Trophoblast cell (in vitro differentiated cells and primary cell): Measurements from ENCODE around the gene SRD5A3. TPM values are rescaled to one million over a fixed set of nuclear protein-coding genes. Genes with fewer than 3 reads are reported as not detected.

Source experiments
- DNase-seq, 2 donors: peaks; one replicate each; pipeline ENCODE4 v3.0.0-alpha.2; 2016
- H2AFZ ChIP-seq: 2 replicates; pipeline ENCODE4 v1.6.1; 2013; ENCODE audit warnings: low read length, moderate library complexity, mild to moderate bottlenecking; ENCODE audit not compliant: insufficient read depth, poor library complexity
- H2AK5ac ChIP-seq: 2 replicates; pipeline ENCODE4 v1.6.1; 2013; ENCODE audit warnings: mild to moderate bottlenecking, low read length
- H2BK120ac ChIP-seq: 2 replicates; pipeline ENCODE4 v1.6.1; 2013; ENCODE audit warnings: low read length, mild to moderate bottlenecking, moderate library complexity; ENCODE audit not compliant: insufficient read depth, poor library complexity
- H2BK12ac ChIP-seq: 2 replicates; pipeline ENCODE4 v1.6.1; 2013; ENCODE audit warnings: mild to moderate bottlenecking, low read length, moderate library complexity
- H2BK5ac ChIP-seq: 2 replicates; pipeline ENCODE4 v1.6.1; 2013; ENCODE audit warnings: low read length, low read depth, moderate library complexity, mild to moderate bottlenecking; ENCODE audit not compliant: poor library complexity
- H3K14ac ChIP-seq: 2 replicates; pipeline ENCODE4 v1.6.1; 2013; ENCODE audit warnings: mild to moderate bottlenecking, low read length
- H3K18ac ChIP-seq: 2 replicates; pipeline ENCODE4 v1.6.1; 2013; ENCODE audit warnings: mild to moderate bottlenecking, low read length
- H3K23ac ChIP-seq: 2 replicates; pipeline ENCODE4 v1.6.1; 2013; ENCODE audit warnings: low read length
- H3K27ac ChIP-seq: 2 replicates; pipeline ENCODE4 v1.5.1; 2013; ENCODE audit warnings: low read depth, mild to moderate bottlenecking, inconsistent platforms, low read length, moderate library complexity
- H3K27me3 ChIP-seq: 2 replicates; pipeline ENCODE4 v1.6.1; 2013; ENCODE audit warnings: inconsistent platforms, mild to moderate bottlenecking, low read length, moderate library complexity; ENCODE audit not compliant: insufficient read depth
- H3K36me3 ChIP-seq, 2 experiments: 1 replicate in 1 of 2; 2 replicates in 1 of 2; pipeline ENCODE4 v1.6.1; 2013; ENCODE audit warnings: low read length in 2 of 2, mild to moderate bottlenecking in 2 of 2, moderate library complexity in 1 of 2; ENCODE audit not compliant: insufficient read depth in 2 of 2, control insufficient read depth in 1 of 2
- H3K4ac ChIP-seq: 2 replicates; pipeline ENCODE4 v1.6.1; 2013; ENCODE audit warnings: low read depth, mild to moderate bottlenecking, low read length, moderate library complexity
- H3K4me1 ChIP-seq, 2 experiments: 1 replicate in 1 of 2; 2 replicates in 1 of 2; pipeline ENCODE4 v1.6.1; 2013; ENCODE audit warnings: low read length in 2 of 2, mild to moderate bottlenecking in 2 of 2, moderate library complexity in 1 of 2; ENCODE audit not compliant: insufficient read depth in 2 of 2, control insufficient read depth in 1 of 2
- H3K4me2 ChIP-seq: 2 replicates; pipeline ENCODE4 v1.6.1; 2013; ENCODE audit warnings: inconsistent platforms, mild to moderate bottlenecking, low read length, moderate library complexity
- H3K4me3 ChIP-seq: 2 replicates; pipeline ENCODE4 v1.5.1; 2013; ENCODE audit warnings: mild to moderate bottlenecking, low read depth, low read length, inconsistent platforms
- H3K79me1 ChIP-seq: one replicate; pipeline ENCODE4 v1.6.1; 2013; ENCODE audit warnings: low read length
- H3K79me2 ChIP-seq: 2 replicates; pipeline ENCODE4 v1.6.1; 2013; ENCODE audit warnings: low read length, mild to moderate bottlenecking; ENCODE audit not compliant: control insufficient read depth, insufficient read depth, poor library complexity
- H3K9ac ChIP-seq: 2 replicates; pipeline ENCODE4 v1.6.1; 2013; ENCODE audit warnings: mild to moderate bottlenecking, low read length
- H3K9me3 ChIP-seq: 2 replicates; pipeline ENCODE4 v1.6.1; 2013; ENCODE audit warnings: low read depth, mild to moderate bottlenecking, control low read depth, inconsistent platforms, low read length; ENCODE audit not compliant: insufficient read depth
- H4K12ac ChIP-seq: 2 replicates; pipeline ENCODE4 v1.6.1; 2013; ENCODE audit warnings: low read depth, mild to moderate bottlenecking, low read length, moderate library complexity
- H4K8ac ChIP-seq: 2 replicates; pipeline ENCODE4 v1.6.1; 2013; ENCODE audit warnings: low read depth, mild to moderate bottlenecking, low read length, moderate library complexity
- H4K91ac ChIP-seq: one replicate; pipeline ENCODE4 v1.6.1; 2013; ENCODE audit warnings: low read depth, mild to moderate bottlenecking, low read length, moderate library complexity
- WGBS: extraction: QIAGEN DNeasy Blood & Tissue Kit; methylation state at CpG from one replicate; pipeline ENCODE4 v1.1.7; 2013; ENCODE audit warnings: missing lambda C conversion rate; ENCODE audit not compliant: insufficient read length, insufficient coverage; ENCODE audit errors: extremely low coverage; 5-methylcytosine and 5-hydroxymethylcytosine counted together
- polyA plus RNA-seq: library from polyadenylated mRNA; stranded (reverse); fragments of 200-250 nt; gene quantifications from 2 replicates; pipeline ENCODE4 v1.2.3, GENCODE V29; 2013

SRD5A3 gene
- 11.9 and 12.1 TPM in 2 replicates for polyA plus RNA-seq

- Histone ChIP-seq H3K27ac (peak within 1 kb of the TSS; percentile 79), H3K9ac (peak within 1 kb of the TSS; percentile 82), H3K4me1 (peaks cover 4 to 7% of the 10 kb centered on the region in 2 experiments), H3K4me3 (peak within 1 kb of the TSS; percentile 83), H3K79me1 (peaks cover 6% of the 10 kb centered on the region), H3K79me2 (peaks cover 5% of the 10 kb centered on the region), H3K36me3 (no peaks in the 10 kb centered on the region), H2AFZ (peak within 1 kb of the TSS; percentile 97), H2BK5ac (peak within 1 kb of the TSS; percentile 84), H2BK120ac (peak within 1 kb of the TSS; percentile 88), H3K14ac (peak within 1 kb of the TSS; percentile 95), H3K4me2 (peak within 1 kb of the TSS; percentile 96), H3K9me3 (no peaks in the 10 kb centered on the region), H3K27me3 (no peaks in the 10 kb centered on the region), H2AK5ac (peak within 1 kb of the TSS; percentile 28), H4K12ac (peak within 1 kb of the TSS; percentile 96), H4K8ac (peak within 1 kb of the TSS; percentile 95), H3K18ac (peak within 1 kb of the TSS; percentile 83), H4K91ac (peak within 1 kb of the TSS; percentile 90), H3K23ac (peak within 1 kb of the TSS; percentile 8), H2BK12ac (no peak within 1 kb of the TSS), H3K4ac (peak within 1 kb of the TSS; percentile 88)
- no CpG with 5 or more reads among the region's 95 CpGs for WGBS
- peak; percentile 88 to 92 for DNase-seq
These were observed at the start of gene SRD5A3 for GRCh38 chr4:55345980-55346850. SRD5A3 (plus strand) TSS chr4:55346242; CDS start chr4:55346337, 95 bp downstream.

GRCh38 chr4:55297346-55297745 lies 48.7 kb upstream of the SRD5A3 start:
- H3K4me2 ChIP-seq: no peak overlapping the region
- H2AK5ac ChIP-seq: no peak overlapping the region
- DNase-seq: no peak
- H3K79me2 ChIP-seq: no peaks in the 10 kb centered on the region
- no peak overlapping the region for H4K91ac ChIP-seq
- H3K36me3 ChIP-seq: no peaks in the 10 kb centered on the region
- no peaks in the 10 kb centered on the region for H3K9me3 ChIP-seq
- H2AFZ ChIP-seq: no peak overlapping the region
- no CpG with 5 or more reads among the region's 9 CpGs for WGBS
- no peaks in the 10 kb centered on the region for H3K79me1 ChIP-seq
- H3K27ac ChIP-seq: no peak overlapping the region
- H4K12ac ChIP-seq: no peak overlapping the region
- H3K27me3 ChIP-seq: no peaks in the 10 kb centered on the region
- no peak overlapping the region for H3K9ac ChIP-seq
- H2BK12ac ChIP-seq: no peak overlapping the region
- H2BK120ac ChIP-seq: no peak overlapping the region
- H4K8ac ChIP-seq: no peak overlapping the region
- H2BK5ac ChIP-seq: no peak overlapping the region
- no peak overlapping the region for H3K23ac ChIP-seq
- no peak overlapping the region for H3K4ac ChIP-seq
- H3K14ac ChIP-seq: no peak overlapping the region
- no peak overlapping the region for H3K4me3 ChIP-seq
- no peak overlapping the region for H3K18ac ChIP-seq
- H3K4me1 ChIP-seq: no peaks in the 10 kb centered on the region

- Histone ChIP-seq H3K14ac (no peak overlapping the region), H3K79me1 (no peaks in the 10 kb centered on the region), H2BK120ac (no peak overlapping the region), H3K4me1 (no peaks in the 10 kb centered on the region), H3K9ac (no peak overlapping the region), H3K79me2 (no peaks in the 10 kb centered on the region), H3K27ac (no peak overlapping the region), H3K18ac (no peak overlapping the region), H4K12ac (no peak overlapping the region), H3K23ac (no peak overlapping the region), H3K4me2 (no peak overlapping the region), H3K36me3 (no peaks in the 10 kb centered on the region), H3K4ac (no peak overlapping the region), H2AK5ac (no peak overlapping the region), H2AFZ (no peak overlapping the region), H3K9me3 (no peaks in the 10 kb centered on the region), H4K91ac (no peak overlapping the region), H2BK5ac (no peak overlapping the region), H2BK12ac (no peak overlapping the region), H3K27me3 (no peaks in the 10 kb centered on the region), H3K4me3 (no peak overlapping the region), H4K8ac (no peak overlapping the region)
- WGBS: no CpG with 5 or more reads among the region's 3 CpGs
- DNase-seq: peak; percentile 4 to 59
These were observed 42.3 kb upstream of the SRD5A3 start for GRCh38 chr4:55303760-55304165.

DNA sequence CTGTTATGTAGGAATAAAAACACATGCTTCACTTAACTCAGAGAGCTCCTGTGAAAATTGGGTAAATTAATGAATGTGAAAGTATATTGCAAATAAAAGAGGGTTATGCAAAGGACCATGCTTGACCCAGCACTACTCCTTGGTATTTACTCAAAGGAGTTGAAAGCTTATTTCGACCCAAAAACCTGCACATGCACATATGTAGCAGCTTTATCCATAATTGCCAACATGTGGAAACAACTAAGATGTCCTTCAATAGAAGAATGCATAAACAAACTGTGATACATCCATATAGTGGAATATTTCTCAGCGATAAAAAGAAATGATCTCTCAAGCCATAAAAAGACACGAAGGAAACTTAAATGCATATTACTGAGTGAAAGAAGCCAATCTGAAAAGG lies 41.7 kb upstream of the SRD5A3 start:
- no peak overlapping the region for H3K4me3 ChIP-seq
- H2BK120ac ChIP-seq: no peak overlapping the region
- no peak overlapping the region for H3K9ac ChIP-seq
- no peaks in the 10 kb centered on the region for H3K79me1 ChIP-seq
- H3K36me3 ChIP-seq: no peaks in the 10 kb centered on the region
- H3K27me3 ChIP-seq: no peaks in the 10 kb centered on the region
- no peaks in the 10 kb centered on the region for H3K9me3 ChIP-seq
- H3K4ac ChIP-seq: no peak overlapping the region
- no peak overlapping the region for H3K27ac ChIP-seq
- no CpG with 5 or more reads among the region's 3 CpGs for WGBS
- no peak overlapping the region for H3K14ac ChIP-seq
- no peak overlapping the region for H4K12ac ChIP-seq
- no peak overlapping the region for H2AK5ac ChIP-seq
- H2BK12ac ChIP-seq: no peak overlapping the region
- no peak overlapping the region for H4K91ac ChIP-seq
- no peak overlapping the region for H4K8ac ChIP-seq
- H3K79me2 ChIP-seq: no peaks in the 10 kb centered on the region
- no peak overlapping the region for H3K18ac ChIP-seq
- H3K23ac ChIP-seq: no peak overlapping the region
- H2BK5ac ChIP-seq: no peak overlapping the region
- DNase-seq: no peak
- H3K4me1 ChIP-seq: no peaks in the 10 kb centered on the region
- H3K4me2 ChIP-seq: no peak overlapping the region
- H2AFZ ChIP-seq: no peak overlapping the region
